ENCODE measurements around the gene TCP11L2. TPM values are rescaled to one million over a fixed set of nuclear protein-coding genes. Genes with fewer than 3 reads are reported as not detected.

Gene TCP11L2
- 10 to 100 TPM in 10 of 12 donors, 1 to 10 TPM in 1, not detected in 1; 8.1 to 19.2 (median 13.8) TPM for polyA plus RNA-seq (ENCODE audit: insufficient read length in 12 of 12)
- long read RNA-seq, donor 1, partial matches to known transcripts: 0 of 2 reads
- long read RNA-seq, donor 1, other reads (novel, unspliced or antisense): 0 of 2 reads
- long read RNA-seq, donor 2, partial matches to known transcripts: 0 of 2 reads
- long read RNA-seq, donor 2, other reads (novel, unspliced or antisense): 0 of 2 reads
- long read RNA-seq, donor 3, partial matches to known transcripts: 0 of 1 reads
- long read RNA-seq, donor 3, other reads (novel, unspliced or antisense): 0 of 1 reads
- long read RNA-seq, donor 4, partial matches to known transcripts: 0 of 1 reads
- long read RNA-seq, donor 4, other reads (novel, unspliced or antisense): 0 of 1 reads
- long read RNA-seq, donor 5: 0 reads
- long read RNA-seq, donor 6, partial matches to known transcripts: 0 of 2 reads
- long read RNA-seq, donor 6, other reads (novel, unspliced or antisense): 0 of 2 reads
- long read RNA-seq, donor 7: 0 reads
- long read RNA-seq, donor 8, partial matches to known transcripts: 0 of 1 reads
- long read RNA-seq, donor 8, other reads (novel, unspliced or antisense): 0 of 1 reads
- long read RNA-seq, donor 9: 0 reads
- long read RNA-seq, donor 10, partial matches to known transcripts: 0 of 1 reads
- long read RNA-seq, donor 10, other reads (novel, unspliced or antisense): 0 of 1 reads
- long read RNA-seq, donor 11, partial matches to known transcripts: 11 of 13 reads
- long read RNA-seq, donor 11, other reads (novel, unspliced or antisense): 0 of 13 reads

- peak; percentile 86 for DNase-seq
These were observed at the start of gene TCP11L2 for GRCh38 chr12:106302401-106303201. TCP11L2 (plus strand) TSS chr12:106302733; CDS start chr12:106311076, 8,343 bp downstream.

GRCh38 chr12:106254724-106255123 is 47.8 kb upstream of the TCP11L2 start:
- DNase-seq: no peak

GRCh38 chr12:106255493-106255892 is 47.0 kb upstream of the TCP11L2 start:
- DNase-seq: no peak

- DNase-seq: no peak
These were observed 46.6 kb upstream of the TCP11L2 start for GRCh38 chr12:106255952-106256351.

- DNase-seq: no peak
These were observed 46.0 kb upstream of the TCP11L2 start for GRCh38 chr12:106256524-106256923.

- no peak for DNase-seq
These were observed 44.3 kb upstream of the TCP11L2 start for GRCh38 chr12:106258226-106258625.

- DNase-seq: no peak
These were observed 43.6 kb upstream of the TCP11L2 start for GRCh38 chr12:106258935-106259334.

GRCh38 chr12:106265116-106265515 is 37.4 kb upstream of the TCP11L2 start:
- no peak for DNase-seq

GRCh38 chr12:106267535-106267934 is 35.0 kb upstream of the TCP11L2 start:
- DNase-seq: no peak

GRCh38 chr12:106269150-106269771 is 33.3 kb upstream of the TCP11L2 start:
- DNase-seq: no peak

GRCh38 chr12:106271575-106272505 is 30.7 kb upstream of the TCP11L2 start:
- no peak for DNase-seq

GRCh38 chr12:106273491-106273890 is 29.0 kb upstream of the TCP11L2 start:
- no peak for DNase-seq

- DNase-seq: no peak
These were observed 28.5 kb upstream of the TCP11L2 start for GRCh38 chr12:106274012-106274411.

- no peak for DNase-seq
These were observed 27.9 kb upstream of the TCP11L2 start for GRCh38 chr12:106274575-106275121.

GRCh38 chr12:106275458-106275857 is 27.1 kb upstream of the TCP11L2 start:
- no peak for DNase-seq

GRCh38 chr12:106276032-106276740 is 26.3 kb upstream of the TCP11L2 start:
- no peak for DNase-seq

- DNase-seq: no peak
These were observed 22.4 kb upstream of the TCP11L2 start for GRCh38 chr12:106280106-106280505.

GRCh38 chr12:106281056-106281782 is 21.3 kb upstream of the TCP11L2 start:
- no peak for DNase-seq

GRCh38 chr12:106281804-106282203 is 20.7 kb upstream of the TCP11L2 start:
- no peak for DNase-seq

Data from muscle of arm (tissue), 14 donors.